ENCODE measurements around the gene ARMH2. TPM values are rescaled to one million over a fixed set of nuclear protein-coding genes. Genes with fewer than 3 reads are reported as not detected.

Gene ARMH2
- total and polyA plus RNA-seq, 10 of the 15 experiments (the other 5 are each of a cell fraction or from before 2014, with no cell fraction given), result 0.18 to 0.46 TPM; not detected in 8

- intact Hi-C loops (cut with micrococcal nuclease; ENCODE audit: unreplicated experiment) (no loop called here), in situ Hi-C loops (cut with MboI) (no loop called here)
- Histone ChIP-seq H3K4me1 (ENCODE audit: control insufficient read depth, insufficient read depth, low read length) (no peaks in the 10 kb centered on the region), H3K9ac (ENCODE audit: control insufficient read depth, insufficient read depth, low read length) (no peak overlapping the region), H3K9me3 (replicated peaks; ENCODE audit: control insufficient read depth, insufficient read depth, low read length) (no peaks in the 10 kb centered on the region), H3K4me3 (no peak overlapping the region), H3K4me2 (ENCODE audit: control insufficient read depth, insufficient read depth) (no peak overlapping the region), H3K27me3 (replicated peaks in 1 of 2; ENCODE audit: control insufficient read depth in 2 of 2, insufficient read depth in 2 of 2, low read length in 1 of 2) (no peaks in the 10 kb centered on the region), H3K27ac (ENCODE audit: control insufficient read depth, insufficient read depth) (no peak overlapping the region), H3K79me2 (ENCODE audit: control insufficient read depth, insufficient read depth, low read length) (no peaks in the 10 kb centered on the region), H3K36me3 (ENCODE audit: control insufficient read depth in 2 of 2, insufficient read depth in 2 of 2, low read length in 1 of 2) (no peaks in the 10 kb centered on the region; a peak in 2 of 4 replicates), H2AFZ (ENCODE audit: control insufficient read depth, low read depth, low read length) (no peak overlapping the region), H4K20me1 (ENCODE audit: control insufficient read depth, insufficient read depth) (no peaks in the 10 kb centered on the region)
- RAD21 ChIA-PET (ENCODE audit: unreplicated experiment), result no interaction called here
- BruUV-seq (replicated peaks), result no TSS peak
- WGBS (ENCODE audit: insufficient coverage, insufficient replicate concordance, low lambda C conversion rate, missing lambda C conversion rate), result 100% methylated on average over 1 of the region's 1 CpG
- CTCF ChIA-PET, result interaction anchor here (1.0 kb wide), 1 partner anchor 159 kb away, joined by 5 read pairs; no protein-coding TSS in a partner anchor
- SMC1A ChIA-PET (ENCODE audit: uncharacterized antibody, unreplicated experiment), result interaction anchor here (1.2 to 1.5 kb wide), 3 partner anchors 25 to 238 kb away, joined by 3 to 4 read pairs (median 3); no protein-coding TSS in a partner anchor
- FAIRE-seq (no peak), ATAC-seq (no peak), DNase-seq (ENCODE audit: low read depth, low spot score) (no peak)
- POLR2A ChIA-PET, result no interaction called here
- TF ChIP-seq SUZ12 (IDR thresholded peaks at IDR 0.05; ENCODE audit: unreplicated experiment) (no peak), ZNF592 (IDR thresholded peaks at IDR 0.05) (no peak), MLLT1 (IDR thresholded peaks at IDR 0.05) (no peak), GABPA (IDR thresholded peaks at IDR 0.05; ENCODE audit: low read depth) (no peak), ZNF24 (IDR thresholded peaks at IDR 0.05) (no peak), RAD51 (IDR thresholded peaks at IDR 0.05) (no peak), CUX1 (IDR thresholded peaks at IDR 0.05; ENCODE audit: insufficient replicate concordance, low read depth, low read length) (no peak), ZBED1 (IDR thresholded peaks at IDR 0.05; ENCODE audit: borderline replicate concordance) (no peak), ZBTB4 (CRISPR knock-in tag; IDR thresholded peaks at IDR 0.05) (no peak), ASH2L (IDR thresholded peaks at IDR 0.05; ENCODE audit: borderline replicate concordance, low read depth) (no peak)
These were observed 34.1 kb upstream of the ARMH2 start for GRCh38 chr6:24832794-24833193.

Data from GM12878 (cell line).